ENCODE measurements around the gene RAB22A. TPM values are rescaled to one million over a fixed set of nuclear protein-coding genes. Genes with fewer than 3 reads are reported as not detected.
"Not testable (repeated sequence)": the region's sequence is repeated elsewhere in the genome, so short reads cannot be mapped to it uniquely, and the experiment has no call there.

Gene RAB22A
- polyA plus RNA-seq, 1 donor (not counting 4 experiments of a cell fraction or from before 2014, with no cell fraction given): 22.9 TPM

DNA sequence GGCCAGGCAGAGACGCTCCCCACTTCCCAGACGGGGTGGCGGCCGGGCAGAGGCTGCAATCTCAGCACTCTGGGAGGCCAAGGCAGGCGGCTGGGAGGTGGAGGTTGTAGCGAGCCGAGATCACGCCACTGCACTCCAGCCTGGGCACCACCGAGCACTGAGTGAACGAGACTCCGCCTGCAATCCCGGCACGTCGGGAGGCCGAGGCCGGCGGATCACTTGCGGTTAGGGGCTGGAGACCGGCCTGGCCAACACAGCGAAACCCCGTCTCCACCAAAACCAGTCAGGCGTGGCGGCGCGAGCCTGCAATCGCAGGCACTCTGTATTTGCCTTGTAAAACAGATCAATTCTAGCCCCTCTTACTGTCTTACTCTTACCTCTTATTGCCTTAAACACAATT is 105.3 kb downstream of the RAB22A start:
- H3K4me1 ChIP-seq (ENCODE audit: control insufficient read depth, extremely low read depth, insufficient read depth, low read length); H3K4me3 ChIP-seq (ENCODE audit: control insufficient read depth in 2 of 3, extremely low read depth in 1 of 3, insufficient read depth in 2 of 3, low read depth in 1 of 3, low read length in 3 of 3); H4K20me1 ChIP-seq (ENCODE audit: control insufficient read depth, extremely low read depth, insufficient read depth, low read length); H3K27ac ChIP-seq (ENCODE audit: control insufficient read depth, insufficient read depth, low read length); H3K4me2 ChIP-seq (ENCODE audit: control insufficient read depth, extremely low read depth, insufficient read depth, low read depth, low read length); H3K27me3 ChIP-seq (ENCODE audit: control insufficient read depth, extremely low read depth, insufficient read depth, low read length); H3K9me3 ChIP-seq (ENCODE audit: control insufficient read depth, low read depth, low read length); FAIRE-seq; dilution Hi-C loops (cut with MboI; ENCODE audit: extremely low pct_ligation_motif_present, low sequenced_read_pairs); H3K9ac ChIP-seq (ENCODE audit: control insufficient read depth, extremely low read depth, insufficient read depth, low read length); H2AFZ ChIP-seq (ENCODE audit: control insufficient read depth, low read length); DNase-seq (ENCODE audit: low read depth, low spot score); H3K9me1 ChIP-seq (ENCODE audit: control insufficient read depth, extremely low read depth, insufficient read depth, low read length): not testable (repeated sequence)
- Histone ChIP-seq H3K79me2 (ENCODE audit: control insufficient read depth, insufficient read depth, low read length) (peaks cover 76% of the 10 kb centered on the region), H3K36me3 (ENCODE audit: control insufficient read depth in 2 of 2, extremely low read depth in 1 of 2, insufficient read depth in 2 of 2, low read length in 2 of 2) (peaks cover 0 to 10% of the 10 kb centered on the region in 2 experiments)

DNA sequence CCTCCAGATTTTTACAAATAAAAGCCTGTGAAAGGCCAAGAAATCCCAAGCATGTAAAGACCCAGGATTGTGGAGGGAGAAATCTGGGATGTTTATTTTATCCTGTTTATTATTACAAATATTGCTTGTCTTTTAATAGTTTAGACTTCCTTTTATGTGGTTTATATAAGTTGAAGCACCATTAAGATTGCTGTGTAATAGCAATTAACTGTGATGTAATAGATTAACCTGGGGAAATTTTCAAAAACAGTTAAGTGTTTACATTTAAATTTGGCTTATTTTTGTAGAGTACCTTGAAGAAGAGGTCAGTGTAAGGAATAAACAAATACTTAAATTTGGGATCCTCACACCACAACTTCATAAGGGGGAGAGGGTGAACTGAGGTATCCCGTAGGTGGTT is 106.5 kb downstream of the RAB22A start:
- Histone ChIP-seq H3K9me1 (ENCODE audit: control insufficient read depth, extremely low read depth, insufficient read depth, low read length) (no peaks in the 10 kb centered on the region), H3K9me3 (ENCODE audit: control insufficient read depth, low read depth, low read length) (no peaks in the 10 kb centered on the region), H4K20me1 (ENCODE audit: control insufficient read depth, extremely low read depth, insufficient read depth, low read length) (no peaks in the 10 kb centered on the region), H3K79me2 (ENCODE audit: control insufficient read depth, insufficient read depth, low read length) (peaks cover 68% of the 10 kb centered on the region), H3K27me3 (ENCODE audit: control insufficient read depth, extremely low read depth, insufficient read depth, low read length) (no peaks in the 10 kb centered on the region), H3K36me3 (ENCODE audit: control insufficient read depth in 2 of 2, extremely low read depth in 1 of 2, insufficient read depth in 2 of 2, low read length in 2 of 2) (peaks cover 0 to 10% of the 10 kb centered on the region in 2 experiments), H3K4me3 (ENCODE audit: control insufficient read depth in 2 of 3, extremely low read depth in 1 of 3, insufficient read depth in 2 of 3, low read depth in 1 of 3, low read length in 3 of 3) (no peak overlapping the region), H3K27ac (ENCODE audit: control insufficient read depth, insufficient read depth, low read length) (no peak overlapping the region), H3K4me2 (ENCODE audit: control insufficient read depth, extremely low read depth, insufficient read depth, low read depth, low read length) (no peak overlapping the region), H3K4me1 (ENCODE audit: control insufficient read depth, extremely low read depth, insufficient read depth, low read length) (peaks cover 9% of the 10 kb centered on the region), H2AFZ (ENCODE audit: control insufficient read depth, low read length) (no peak overlapping the region), H3K9ac (ENCODE audit: control insufficient read depth, extremely low read depth, insufficient read depth, low read length) (no peak overlapping the region)
- FAIRE-seq (no peak), DNase-seq (ENCODE audit: low read depth, low spot score) (no peak)
- no peak for TF ChIP-seq EZH2 (IDR thresholded peaks at IDR 0.05; ENCODE audit: low read length)
- TF ChIP-seq, protein P1, sequence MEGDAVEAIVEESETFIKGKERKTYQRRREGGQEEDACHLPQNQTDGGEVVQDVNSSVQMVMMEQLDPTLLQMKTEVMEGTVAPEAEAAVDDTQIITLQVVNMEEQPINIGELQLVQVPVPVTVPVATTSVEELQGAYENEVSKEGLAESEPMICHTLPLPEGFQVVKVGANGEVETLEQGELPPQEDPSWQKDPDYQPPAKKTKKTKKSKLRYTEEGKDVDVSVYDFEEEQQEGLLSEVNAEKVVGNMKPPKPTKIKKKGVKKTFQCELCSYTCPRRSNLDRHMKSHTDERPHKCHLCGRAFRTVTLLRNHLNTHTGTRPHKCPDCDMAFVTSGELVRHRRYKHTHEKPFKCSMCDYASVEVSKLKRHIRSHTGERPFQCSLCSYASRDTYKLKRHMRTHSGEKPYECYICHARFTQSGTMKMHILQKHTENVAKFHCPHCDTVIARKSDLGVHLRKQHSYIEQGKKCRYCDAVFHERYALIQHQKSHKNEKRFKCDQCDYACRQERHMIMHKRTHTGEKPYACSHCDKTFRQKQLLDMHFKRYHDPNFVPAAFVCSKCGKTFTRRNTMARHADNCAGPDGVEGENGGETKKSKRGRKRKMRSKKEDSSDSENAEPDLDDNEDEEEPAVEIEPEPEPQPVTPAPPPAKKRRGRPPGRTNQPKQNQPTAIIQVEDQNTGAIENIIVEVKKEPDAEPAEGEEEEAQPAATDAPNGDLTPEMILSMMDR (optimal IDR thresholded peaks at IDR 0.05 in 1 of 3, IDR thresholded peaks at IDR 0.05 in 1 of 3, conservative IDR thresholded peaks at IDR 0.05 in 1 of 3; ENCODE audit: extremely low read depth in 1 of 3, insufficient read depth in 2 of 3, low read length in 3 of 3): no peak
- dilution Hi-C loops (cut with MboI; ENCODE audit: extremely low pct_ligation_motif_present, low sequenced_read_pairs): no loop called here

DNA sequence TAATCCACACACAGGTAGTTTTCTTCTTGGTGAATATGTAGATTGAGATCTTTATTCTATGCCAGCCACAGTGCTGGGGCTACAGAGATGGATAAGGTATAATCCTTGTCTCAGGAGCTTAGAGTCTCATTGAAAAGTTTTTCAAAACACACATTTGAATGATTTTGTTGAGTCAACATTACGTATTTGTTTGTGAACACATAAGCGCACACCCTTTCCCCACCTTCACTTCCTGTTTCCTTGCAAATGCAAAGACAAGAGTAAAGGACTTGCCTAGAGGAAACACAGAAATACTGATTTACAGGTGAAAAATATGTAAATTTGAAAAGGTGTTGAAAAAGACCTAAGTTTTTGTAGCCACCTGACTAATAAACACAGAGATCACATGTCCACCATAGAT is 107.3 kb downstream of the RAB22A start:
- no peak for DNase-seq (ENCODE audit: low read depth, low spot score)

More for the DNA sequence above, 107.3 kb downstream of the RAB22A start:
- Histone ChIP-seq H3K27me3 (ENCODE audit: control insufficient read depth, extremely low read depth, insufficient read depth, low read length) (no peaks in the 10 kb centered on the region), H3K27ac (ENCODE audit: control insufficient read depth, insufficient read depth, low read length) (no peak overlapping the region), H3K36me3 (ENCODE audit: control insufficient read depth in 2 of 2, extremely low read depth in 1 of 2, insufficient read depth in 2 of 2, low read length in 2 of 2) (peaks cover 0 to 15% of the 10 kb centered on the region in 2 experiments), H3K4me1 (ENCODE audit: control insufficient read depth, extremely low read depth, insufficient read depth, low read length) (peaks cover 10% of the 10 kb centered on the region), H3K79me2 (ENCODE audit: control insufficient read depth, insufficient read depth, low read length) (peaks cover 66% of the 10 kb centered on the region), H2AFZ (ENCODE audit: control insufficient read depth, low read length) (no peak overlapping the region), H3K9ac (ENCODE audit: control insufficient read depth, extremely low read depth, insufficient read depth, low read length) (no peak overlapping the region), H4K20me1 (ENCODE audit: control insufficient read depth, extremely low read depth, insufficient read depth, low read length) (no peaks in the 10 kb centered on the region), H3K9me1 (ENCODE audit: control insufficient read depth, extremely low read depth, insufficient read depth, low read length) (peaks cover 4% of the 10 kb centered on the region), H3K9me3 (ENCODE audit: control insufficient read depth, low read depth, low read length) (no peaks in the 10 kb centered on the region), H3K4me3 (ENCODE audit: control insufficient read depth in 2 of 3, extremely low read depth in 1 of 3, insufficient read depth in 2 of 3, low read depth in 1 of 3, low read length in 3 of 3) (no peak overlapping the region), H3K4me2 (ENCODE audit: control insufficient read depth, extremely low read depth, insufficient read depth, low read depth, low read length) (no peak overlapping the region)
- no peak for FAIRE-seq
- dilution Hi-C loops (cut with MboI; ENCODE audit: extremely low pct_ligation_motif_present, low sequenced_read_pairs): no loop called here
- TF ChIP-seq, protein P1 (optimal IDR thresholded peaks at IDR 0.05 in 1 of 3, IDR thresholded peaks at IDR 0.05 in 1 of 3, conservative IDR thresholded peaks at IDR 0.05 in 1 of 3; ENCODE audit: extremely low read depth in 1 of 3, insufficient read depth in 2 of 3, low read length in 3 of 3): no peak
- no peak for TF ChIP-seq EZH2 (IDR thresholded peaks at IDR 0.05; ENCODE audit: low read length)

Measured in keratinocyte (primary cell).